NOMO-1 treated with DMSO at 0.1 percent for 48 hours (cell line): ENCODE measurements around the gene INSRR.

Experiments used
- DNase-seq: peaks from one replicate; lab custom pipeline; 2025; ENCODE audit not compliant: unreplicated experiment; lab: John Stamatoyannopoulos, UW

Gene INSRR

DNA sequence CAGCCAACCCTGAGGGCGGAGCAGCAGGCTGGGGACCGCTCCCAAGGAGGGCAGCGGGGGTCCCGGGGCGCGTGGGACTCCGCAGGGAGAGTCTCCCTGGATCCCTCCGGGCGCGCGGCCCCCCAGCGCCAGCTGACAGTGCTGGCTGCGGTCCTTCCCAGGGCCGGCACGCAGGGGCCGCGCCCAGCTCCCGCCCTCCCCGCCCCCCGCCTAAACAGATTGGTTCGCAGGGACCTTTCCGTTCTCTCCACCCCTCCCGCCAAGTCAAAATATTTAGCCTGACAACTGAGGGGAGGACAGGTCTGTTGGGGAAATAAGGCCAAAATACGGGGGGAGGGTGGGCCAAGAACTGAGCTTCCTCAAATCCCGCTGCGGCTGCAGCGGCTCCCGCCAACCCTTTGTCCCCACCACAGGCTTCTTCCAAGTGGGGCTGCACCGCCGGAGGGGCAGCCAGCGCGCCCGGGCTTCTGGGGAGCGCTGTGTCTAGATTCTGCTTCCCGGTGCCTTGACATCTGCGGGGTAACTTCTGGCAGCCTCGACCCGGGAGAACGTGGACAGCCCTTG, at the start of gene INSRR:
Gene INSRR (minus strand): TSS at position 159 of the 564 bp plus-strand sequence. CDS start 496 bp downstream, outside the sequence.
- no peak for DNase-seq

- no peak for DNase-seq
These were observed 49.6 kb upstream of the INSRR start for GRCh38 chr1:156908541-156908940.

- no peak for DNase-seq
These were observed 47.4 kb upstream of the INSRR start for GRCh38 chr1:156906206-156906906.

DNA sequence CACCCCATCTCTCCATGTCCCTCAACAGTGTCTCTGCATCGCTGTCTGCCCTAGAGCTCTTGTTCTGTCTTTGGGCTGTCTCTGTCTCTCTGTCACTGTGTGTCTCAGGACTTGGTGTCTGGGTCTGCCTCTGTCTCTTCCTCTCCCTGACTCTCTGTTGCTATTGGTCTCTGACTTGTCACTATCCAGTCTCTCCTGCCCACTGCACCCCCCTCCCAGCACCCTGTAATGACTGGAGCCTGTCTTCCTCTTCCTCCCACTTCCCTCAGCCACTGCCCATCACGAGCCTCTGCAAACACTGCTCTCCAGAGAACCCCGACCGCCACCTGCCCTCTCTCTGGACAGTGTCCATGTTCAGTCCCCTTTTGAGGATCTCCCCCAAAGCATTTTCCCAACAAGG, 46.7 kb upstream of the INSRR start:
- no peak for DNase-seq

- DNase-seq: no peak
These were observed 46.3 kb upstream of the INSRR start for GRCh38 chr1:156905176-156905575.

DNA sequence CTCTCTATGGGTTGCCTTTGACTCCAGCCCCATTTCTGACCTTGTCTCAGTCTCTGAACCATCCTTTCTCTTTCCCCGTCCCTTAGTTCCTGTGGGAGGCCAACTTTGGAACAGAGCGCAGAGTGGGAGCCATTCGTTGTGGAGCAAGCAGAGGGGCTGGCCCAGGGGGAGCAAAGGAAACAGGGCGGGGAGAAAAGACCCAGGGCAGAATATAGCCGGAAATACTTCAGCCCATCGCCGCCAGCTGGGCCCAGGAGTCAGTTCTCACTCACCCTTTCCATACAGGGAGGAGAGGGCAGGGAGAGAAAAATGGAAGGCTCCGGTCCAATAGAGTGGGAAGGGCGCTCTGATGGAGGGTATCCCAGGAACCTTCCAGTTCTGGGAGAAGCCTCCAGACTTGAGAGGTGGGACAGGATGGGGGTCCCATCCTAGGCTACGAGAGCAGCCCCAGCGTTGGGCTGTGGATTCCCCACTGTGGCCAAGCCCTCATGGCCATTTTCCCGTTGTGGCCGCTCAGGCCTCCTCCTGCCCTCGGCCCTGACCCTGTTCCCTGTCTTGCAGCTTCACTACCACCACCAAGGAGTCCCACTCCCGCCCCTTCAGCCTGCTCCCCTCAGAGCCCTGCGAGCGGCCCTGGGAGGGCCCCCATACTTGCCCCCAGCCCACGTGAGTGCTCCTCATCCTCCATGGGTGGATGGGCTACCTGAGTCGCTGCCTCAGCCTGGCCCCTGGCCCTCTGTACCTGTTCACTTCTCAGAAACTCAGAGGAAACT, 45.5 kb upstream of the INSRR start:
- no peak for DNase-seq

GRCh38 chr1:156903328-156904091, 44.6 kb upstream of the INSRR start:
- DNase-seq: no peak

DNA sequence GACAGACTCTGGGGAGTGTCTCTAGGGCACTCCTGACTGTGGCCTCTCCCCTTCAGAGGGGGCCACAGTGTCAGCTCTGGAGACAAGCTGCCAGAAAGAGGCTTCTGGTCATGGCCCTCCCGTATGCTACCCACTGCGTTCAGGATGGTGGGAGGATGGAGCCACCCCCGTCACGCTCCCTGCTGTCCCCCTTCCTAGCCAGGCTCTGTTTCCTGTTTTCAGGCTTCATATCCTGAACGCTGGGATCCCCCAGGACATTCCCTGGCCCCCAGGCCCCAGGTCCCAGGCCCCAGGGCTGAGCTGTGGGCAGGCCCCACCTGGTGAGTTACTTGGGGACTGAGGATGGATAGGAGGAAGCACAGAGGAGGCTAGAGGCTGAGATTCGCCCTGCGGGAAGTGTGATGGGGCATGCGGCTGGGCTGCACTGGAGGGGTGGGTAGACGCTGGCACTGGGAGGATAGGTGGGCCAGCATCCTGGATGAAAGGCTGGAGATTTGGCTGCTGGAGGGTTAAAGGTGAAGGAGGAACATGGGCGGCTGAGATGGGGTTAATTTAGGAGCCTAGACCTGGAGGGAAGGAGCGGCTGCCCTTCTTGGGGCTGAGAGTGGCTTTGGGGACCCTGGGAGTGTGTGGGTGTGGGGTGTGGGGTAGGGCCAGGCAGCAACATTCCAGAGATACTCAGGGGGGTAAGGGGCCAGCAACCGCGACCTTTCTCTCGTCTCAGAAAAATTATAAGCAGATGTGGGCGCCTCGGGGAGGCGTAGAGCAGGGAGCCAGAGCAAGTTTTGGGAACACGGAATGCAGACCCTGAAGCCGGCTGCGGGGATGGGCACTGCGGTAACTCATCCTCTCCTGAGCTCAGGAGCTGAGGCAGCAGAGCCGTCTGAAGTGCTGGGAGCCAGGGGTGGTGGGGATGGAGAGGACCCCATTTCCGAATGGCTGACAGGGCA, 43.3 kb upstream of the INSRR start:
- no peak for DNase-seq

DNA sequence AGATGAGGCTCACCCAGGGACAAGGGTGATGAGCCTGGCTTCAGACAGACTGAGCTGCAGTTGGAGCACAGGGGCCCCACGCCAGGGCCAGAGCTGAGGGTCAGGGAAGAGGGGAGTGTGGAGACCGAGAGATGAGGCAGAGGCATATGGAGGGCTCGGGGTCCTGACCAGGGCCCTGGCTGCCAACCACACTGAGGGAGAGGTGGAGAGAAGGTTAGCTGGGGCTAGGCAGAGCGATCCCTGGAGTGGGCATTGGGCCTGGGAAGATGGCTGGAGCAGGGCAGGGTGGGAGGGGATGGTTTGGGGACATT, 42.6 kb upstream of the INSRR start:
- no peak for DNase-seq

DNA sequence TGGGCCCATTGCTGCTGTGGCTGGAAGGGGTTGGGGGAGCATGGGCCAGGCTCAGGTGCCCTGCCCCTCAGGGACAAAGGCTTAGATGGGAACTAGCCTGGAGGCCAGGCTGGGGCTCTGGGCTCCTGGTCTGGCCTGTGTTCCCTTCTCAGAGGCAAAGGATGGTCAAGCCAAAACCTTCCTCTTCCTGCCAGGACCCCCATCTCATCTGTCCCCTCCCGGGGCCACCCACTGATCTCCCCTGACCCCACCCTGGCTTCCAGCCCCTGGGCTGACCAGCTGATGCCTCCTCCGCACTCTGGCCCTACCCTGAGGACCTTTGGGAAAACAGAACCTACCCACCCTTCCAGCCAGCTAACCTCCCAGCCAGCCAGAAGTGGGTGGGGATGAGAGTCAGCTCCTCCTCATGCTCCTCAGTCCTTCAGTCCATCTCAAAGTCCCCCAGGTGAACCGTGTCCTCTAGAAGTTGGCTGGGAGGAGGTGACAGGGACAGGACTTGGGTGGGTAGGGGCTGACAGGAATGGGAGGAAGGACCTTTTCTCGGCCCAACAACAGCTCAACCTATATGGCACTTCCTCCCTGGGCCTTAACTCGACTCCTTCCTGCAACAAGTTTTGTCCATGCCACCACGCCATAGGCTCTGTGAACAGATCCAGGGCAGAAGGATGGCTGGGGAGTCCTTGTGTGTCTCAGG, 42.1 kb upstream of the INSRR start:
- no peak for DNase-seq

DNA sequence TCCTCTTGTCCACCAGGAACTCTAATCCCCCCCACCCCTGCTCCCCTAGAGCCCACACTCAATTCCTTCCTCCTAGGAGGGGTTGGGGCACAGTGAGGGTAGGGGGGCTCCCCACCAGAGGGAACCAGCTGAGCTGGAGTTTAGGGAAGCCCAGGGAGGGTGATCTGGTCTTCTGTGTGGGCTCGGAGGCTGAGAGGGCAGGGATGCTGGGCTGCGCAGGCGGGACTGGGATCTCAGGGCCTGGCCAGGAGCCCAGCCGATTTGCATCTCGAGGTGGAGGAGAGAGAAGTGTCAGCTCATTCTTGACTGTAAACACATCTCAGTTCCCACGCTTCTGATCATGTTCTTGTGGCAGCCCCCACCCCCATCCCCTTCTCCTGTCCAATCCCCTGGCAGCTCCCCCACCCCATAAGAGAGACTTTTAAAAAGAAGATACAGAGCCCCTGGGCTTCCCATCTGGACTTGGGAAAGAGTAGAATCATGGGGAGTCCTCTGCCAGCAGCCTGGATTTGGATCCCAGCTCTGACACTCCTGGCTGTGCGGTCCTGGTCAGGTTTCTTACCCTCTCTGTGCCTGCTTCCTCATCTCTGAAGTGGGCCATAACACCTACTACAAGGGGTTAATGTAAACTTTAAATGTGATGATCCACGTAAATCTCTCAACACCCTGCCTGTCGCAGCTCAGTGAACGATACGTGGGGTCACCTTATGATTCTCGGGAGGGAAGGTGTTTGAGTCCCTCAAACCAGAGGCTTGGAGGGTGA, 41.2 kb upstream of the INSRR start:
- no peak for DNase-seq

DNA sequence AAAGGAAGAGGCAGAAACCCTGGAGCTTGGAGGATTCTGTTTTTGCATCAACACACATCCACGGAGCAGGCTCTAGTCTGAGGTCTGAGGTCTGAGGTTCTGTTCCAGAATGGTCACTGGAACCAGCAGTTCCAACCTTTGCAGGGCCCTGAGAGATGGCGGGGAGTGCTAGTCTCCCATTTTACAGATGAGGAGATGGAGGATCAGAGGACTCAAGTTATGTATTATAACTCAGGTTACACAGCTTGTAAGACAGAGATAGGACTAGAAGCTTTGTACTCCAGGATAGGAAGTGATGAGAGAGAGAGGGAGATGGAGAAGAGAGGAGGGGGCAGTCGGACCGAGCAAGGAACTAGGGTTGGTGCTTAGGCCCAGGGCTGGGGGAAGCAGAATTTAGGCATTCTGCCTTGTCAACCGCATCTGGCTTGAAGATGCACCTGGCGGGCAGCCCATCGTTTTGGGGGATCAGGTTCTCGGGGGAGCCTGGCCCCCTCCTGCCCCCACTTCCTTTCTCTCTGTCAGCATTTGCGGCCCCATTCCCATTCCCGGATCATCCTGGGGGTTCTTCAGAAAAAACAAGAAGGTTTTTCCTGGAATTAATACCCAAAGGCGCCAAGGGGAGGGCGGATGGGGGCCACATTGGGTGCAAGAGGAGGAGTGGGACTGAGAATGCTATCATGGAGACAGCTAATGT, 40.2 kb upstream of the INSRR start:
- DNase-seq: no peak

DNA sequence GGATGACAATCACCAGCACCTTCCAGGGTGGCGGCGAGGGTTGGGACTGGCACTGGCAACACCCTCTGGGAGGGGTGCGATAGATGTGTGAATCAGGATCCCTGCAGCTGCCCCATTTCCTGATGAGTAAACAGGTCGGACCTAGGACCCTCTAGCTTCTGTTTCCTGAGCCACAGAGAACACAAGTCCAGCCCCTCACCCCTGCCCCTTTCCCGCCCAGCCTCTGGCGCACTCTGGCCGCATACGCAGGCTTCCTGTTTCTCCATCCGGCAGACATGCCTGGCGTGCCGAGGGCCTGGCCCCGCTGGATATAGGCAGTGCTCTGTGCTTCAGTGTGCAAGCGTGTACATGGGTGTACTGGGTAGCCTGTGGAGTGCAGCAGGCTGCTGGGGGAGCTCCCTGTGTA, 39.2 kb upstream of the INSRR start:
- peak; percentile 20 for DNase-seq

DNA sequence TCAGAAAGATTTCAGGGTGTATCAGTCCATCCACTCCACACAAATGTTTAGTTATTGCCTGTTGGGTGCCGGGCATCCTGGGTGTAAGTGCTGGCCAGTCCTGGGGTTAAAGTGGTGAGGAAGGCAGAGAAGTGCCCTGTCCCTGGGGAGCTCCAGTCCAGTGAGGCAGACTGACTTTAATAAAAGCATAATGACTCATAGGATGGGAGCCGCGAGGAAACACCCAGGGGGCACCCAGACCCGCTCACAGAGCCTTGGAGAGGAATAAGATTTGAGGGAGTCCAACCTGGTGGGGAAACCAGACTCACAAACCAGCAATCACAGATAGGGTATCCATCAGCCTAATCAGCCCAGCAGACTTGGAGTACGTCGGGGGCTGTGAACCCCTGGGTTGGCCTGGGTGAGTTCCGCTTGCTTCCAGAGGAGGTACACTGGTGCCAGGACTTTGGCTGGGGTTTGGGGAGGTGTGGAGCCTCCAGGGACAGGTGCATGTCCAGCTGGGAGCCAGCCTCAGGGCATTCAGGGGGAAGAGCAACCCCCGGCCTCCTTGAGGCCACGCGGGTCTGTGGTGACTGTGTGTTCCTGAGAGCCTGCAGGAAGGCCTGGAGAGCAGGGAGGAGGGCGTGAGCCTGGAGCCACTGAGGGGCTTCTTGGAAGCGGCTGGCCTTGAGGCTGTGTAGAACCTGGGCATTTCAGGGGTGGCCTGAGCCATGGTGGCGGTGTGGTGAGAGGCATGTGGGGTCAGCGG, 38.3 kb upstream of the INSRR start:
- no peak for DNase-seq

DNA sequence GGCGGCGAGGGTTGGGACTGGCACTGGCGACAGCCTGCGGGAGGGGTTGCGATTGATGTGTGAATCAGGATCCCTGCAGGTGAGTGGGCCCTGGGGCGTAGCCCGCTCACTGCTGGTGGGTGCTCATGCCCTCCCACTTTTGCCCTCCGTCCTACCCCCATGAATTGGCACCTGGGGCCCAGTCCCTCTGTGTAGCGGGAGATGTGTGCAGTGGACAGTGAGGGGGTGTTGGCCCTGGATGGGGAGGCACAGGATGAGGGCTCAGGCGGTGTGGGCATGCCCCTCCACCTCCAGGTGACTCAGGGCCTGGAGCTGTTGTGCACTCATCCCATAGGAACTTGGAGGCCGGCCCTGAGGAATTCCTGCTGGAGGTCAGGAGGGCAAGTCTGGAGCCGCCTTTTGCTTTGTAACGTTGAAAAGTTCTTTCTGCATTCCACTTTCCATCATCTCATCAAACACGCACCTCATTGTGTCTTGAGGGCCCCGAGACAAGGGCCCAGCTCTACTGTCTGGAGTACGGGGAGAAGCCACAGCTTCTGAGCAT, 37.6 kb upstream of the INSRR start:
- DNase-seq: no peak

GRCh38 chr1:156895927-156896326, 37.0 kb upstream of the INSRR start:
- no peak for DNase-seq

- DNase-seq: no peak
These were observed 36.5 kb upstream of the INSRR start for GRCh38 chr1:156895455-156895812.
